ENCODE results near the gene CTSH. TPM values are rescaled to one million over a fixed set of nuclear protein-coding genes. Genes with fewer than 3 reads are reported as not detected.

The CTSH gene
- polyA plus RNA-seq, 1 donor (not counting 4 experiments of a cell fraction or from before 2014, with no cell fraction given): 23.0 TPM

DNA sequence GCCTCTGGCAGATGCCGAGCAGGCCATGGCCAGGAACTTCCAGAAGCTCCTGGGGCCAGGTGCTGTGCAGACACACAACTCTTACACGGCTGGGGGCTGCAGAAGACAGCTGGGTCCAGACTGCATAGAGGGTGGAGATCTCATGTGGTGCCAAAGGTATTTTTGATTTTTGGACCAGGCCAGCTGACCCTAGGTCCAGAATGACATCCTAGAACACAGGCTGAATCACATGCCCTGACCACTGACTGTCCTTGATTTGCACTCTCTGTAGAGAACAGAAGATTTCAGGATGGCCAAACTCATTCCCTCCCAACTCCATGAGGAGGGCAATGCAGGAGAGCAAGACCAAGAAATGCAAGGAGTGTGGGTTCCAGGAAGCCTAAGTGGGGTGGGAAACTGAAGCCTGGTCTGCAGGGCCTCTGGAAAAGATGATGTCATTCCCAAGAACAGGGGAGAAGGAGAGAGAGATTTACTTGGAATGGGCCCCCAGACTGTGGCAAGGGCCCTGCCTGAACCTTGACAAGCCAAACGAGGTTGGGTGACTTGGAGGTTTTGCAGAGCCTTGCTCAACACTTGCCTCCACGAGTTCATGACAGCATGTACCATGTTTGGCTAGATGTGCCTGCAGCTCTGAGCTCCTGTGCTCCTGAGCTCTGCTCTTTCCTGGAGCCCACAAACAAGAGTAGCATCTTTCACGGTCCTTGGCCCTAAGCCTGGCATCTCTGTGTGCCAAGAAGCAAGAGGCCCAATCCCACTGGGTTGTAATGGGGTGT, 38.5 kb upstream of the CTSH start:
- DNase-seq (ENCODE audit: low read depth, low spot score): no peak
- no peaks in the 10 kb centered on the region for H3K79me2 ChIP-seq (ENCODE audit: control insufficient read depth, insufficient read depth, low read length)
- H4K20me1 ChIP-seq (ENCODE audit: control insufficient read depth, extremely low read depth, insufficient read depth, low read length): no peaks in the 10 kb centered on the region
- dilution Hi-C loops (cut with MboI; ENCODE audit: extremely low pct_ligation_motif_present, low sequenced_read_pairs): no loop called here
- no peak for FAIRE-seq
- H3K9ac ChIP-seq (ENCODE audit: control insufficient read depth, extremely low read depth, insufficient read depth, low read length): no peak overlapping the region
- no peak overlapping the region for H3K27ac ChIP-seq (ENCODE audit: control insufficient read depth, insufficient read depth, low read length)
- H3K27me3 ChIP-seq (ENCODE audit: control insufficient read depth, extremely low read depth, insufficient read depth, low read length): no peaks in the 10 kb centered on the region
- no peak overlapping the region for H3K4me2 ChIP-seq (ENCODE audit: control insufficient read depth, extremely low read depth, insufficient read depth, low read depth, low read length)
- peaks cover 13% of the 10 kb centered on the region for H3K4me1 ChIP-seq (ENCODE audit: control insufficient read depth, extremely low read depth, insufficient read depth, low read length)
- no peak overlapping the region for H3K4me3 ChIP-seq (ENCODE audit: control insufficient read depth in 2 of 3, extremely low read depth in 1 of 3, insufficient read depth in 2 of 3, low read depth in 1 of 3, low read length in 3 of 3)
- TF ChIP-seq, protein P1, sequence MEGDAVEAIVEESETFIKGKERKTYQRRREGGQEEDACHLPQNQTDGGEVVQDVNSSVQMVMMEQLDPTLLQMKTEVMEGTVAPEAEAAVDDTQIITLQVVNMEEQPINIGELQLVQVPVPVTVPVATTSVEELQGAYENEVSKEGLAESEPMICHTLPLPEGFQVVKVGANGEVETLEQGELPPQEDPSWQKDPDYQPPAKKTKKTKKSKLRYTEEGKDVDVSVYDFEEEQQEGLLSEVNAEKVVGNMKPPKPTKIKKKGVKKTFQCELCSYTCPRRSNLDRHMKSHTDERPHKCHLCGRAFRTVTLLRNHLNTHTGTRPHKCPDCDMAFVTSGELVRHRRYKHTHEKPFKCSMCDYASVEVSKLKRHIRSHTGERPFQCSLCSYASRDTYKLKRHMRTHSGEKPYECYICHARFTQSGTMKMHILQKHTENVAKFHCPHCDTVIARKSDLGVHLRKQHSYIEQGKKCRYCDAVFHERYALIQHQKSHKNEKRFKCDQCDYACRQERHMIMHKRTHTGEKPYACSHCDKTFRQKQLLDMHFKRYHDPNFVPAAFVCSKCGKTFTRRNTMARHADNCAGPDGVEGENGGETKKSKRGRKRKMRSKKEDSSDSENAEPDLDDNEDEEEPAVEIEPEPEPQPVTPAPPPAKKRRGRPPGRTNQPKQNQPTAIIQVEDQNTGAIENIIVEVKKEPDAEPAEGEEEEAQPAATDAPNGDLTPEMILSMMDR (optimal IDR thresholded peaks at IDR 0.05 in 1 of 3, IDR thresholded peaks at IDR 0.05 in 1 of 3, conservative IDR thresholded peaks at IDR 0.05 in 1 of 3; ENCODE audit: extremely low read depth in 1 of 3, insufficient read depth in 2 of 3, low read length in 3 of 3): no peak
- no peak for TF ChIP-seq EZH2 (IDR thresholded peaks at IDR 0.05; ENCODE audit: low read length)
- H3K9me3 ChIP-seq (ENCODE audit: control insufficient read depth, low read depth, low read length): no peaks in the 10 kb centered on the region
- H2AFZ ChIP-seq (ENCODE audit: control insufficient read depth, low read length): no peak overlapping the region
- H3K36me3 ChIP-seq (ENCODE audit: control insufficient read depth in 2 of 2, extremely low read depth in 1 of 2, insufficient read depth in 2 of 2, low read length in 2 of 2): no peaks in the 10 kb centered on the region
- H3K9me1 ChIP-seq (ENCODE audit: control insufficient read depth, extremely low read depth, insufficient read depth, low read length): no peaks in the 10 kb centered on the region

DNA sequence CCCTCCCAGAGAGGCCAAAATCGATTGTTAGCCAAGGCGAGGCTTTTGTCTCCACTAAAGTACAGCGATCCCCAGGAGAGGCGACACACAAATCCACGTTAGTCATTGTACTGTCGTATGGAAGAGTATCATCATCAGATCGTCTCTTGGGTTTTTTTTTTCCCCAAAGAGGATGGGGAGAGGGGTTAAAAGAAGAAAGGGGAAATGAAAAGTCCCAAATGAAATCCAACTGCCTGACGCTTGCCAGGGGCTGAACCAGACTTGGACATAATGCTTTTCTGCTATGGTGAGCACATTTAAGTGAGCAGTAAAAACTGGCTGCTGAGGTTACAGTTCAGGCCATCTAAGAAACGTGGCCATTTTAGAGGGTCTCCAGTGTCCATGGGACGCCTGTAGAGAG, 37.9 kb upstream of the CTSH start:
- Histone ChIP-seq H2AFZ (ENCODE audit: control insufficient read depth, low read length) (no peak overlapping the region), H3K9ac (ENCODE audit: control insufficient read depth, extremely low read depth, insufficient read depth, low read length) (no peak overlapping the region), H3K27me3 (ENCODE audit: control insufficient read depth, extremely low read depth, insufficient read depth, low read length) (no peaks in the 10 kb centered on the region), H4K20me1 (ENCODE audit: control insufficient read depth, extremely low read depth, insufficient read depth, low read length) (no peaks in the 10 kb centered on the region), H3K9me3 (ENCODE audit: control insufficient read depth, low read depth, low read length) (no peaks in the 10 kb centered on the region), H3K4me3 (ENCODE audit: control insufficient read depth in 2 of 3, extremely low read depth in 1 of 3, insufficient read depth in 2 of 3, low read depth in 1 of 3, low read length in 3 of 3) (no peak overlapping the region), H3K4me1 (ENCODE audit: control insufficient read depth, extremely low read depth, insufficient read depth, low read length) (peaks cover 7% of the 10 kb centered on the region), H3K36me3 (ENCODE audit: control insufficient read depth in 2 of 2, extremely low read depth in 1 of 2, insufficient read depth in 2 of 2, low read length in 2 of 2) (no peaks in the 10 kb centered on the region), H3K79me2 (ENCODE audit: control insufficient read depth, insufficient read depth, low read length) (no peaks in the 10 kb centered on the region), H3K27ac (ENCODE audit: control insufficient read depth, insufficient read depth, low read length) (no peak overlapping the region), H3K9me1 (ENCODE audit: control insufficient read depth, extremely low read depth, insufficient read depth, low read length) (no peaks in the 10 kb centered on the region), H3K4me2 (ENCODE audit: control insufficient read depth, extremely low read depth, insufficient read depth, low read depth, low read length) (no peak overlapping the region)
- TF ChIP-seq EZH2 (IDR thresholded peaks at IDR 0.05; ENCODE audit: low read length): no peak
- TF ChIP-seq, protein P1 (optimal IDR thresholded peaks at IDR 0.05 in 1 of 3, IDR thresholded peaks at IDR 0.05 in 1 of 3, conservative IDR thresholded peaks at IDR 0.05 in 1 of 3; ENCODE audit: extremely low read depth in 1 of 3, insufficient read depth in 2 of 3, low read length in 3 of 3): no peak
- dilution Hi-C loops (cut with MboI; ENCODE audit: extremely low pct_ligation_motif_present, low sequenced_read_pairs): no loop called here
- DNase-seq (ENCODE audit: low read depth, low spot score): no peak
- FAIRE-seq: no peak

Measured in keratinocyte (primary cell).